GM19043 (cell line): ENCODE measurements around the gene CNN2.

Experiments
- ATAC-seq: cut with Tn5 transposase; IDR thresholded peaks from one replicate; pipeline ENCODE4 v1.9.1; 2021; ENCODE audit warnings: low read depth; ENCODE audit not compliant: unreplicated experiment

The CNN2 gene

GRCh38 chr19:1025960-1026782 is at the start of gene CNN2:
TSS of gene CNN2 (plus strand) at chr19:1026608. CDS start at chr19:1026662, 54 bp downstream.
- no peak for ATAC-seq

- ATAC-seq, result no peak
These were observed 49.3 kb upstream of the CNN2 start for GRCh38 chr19:977058-977464.

DNA sequence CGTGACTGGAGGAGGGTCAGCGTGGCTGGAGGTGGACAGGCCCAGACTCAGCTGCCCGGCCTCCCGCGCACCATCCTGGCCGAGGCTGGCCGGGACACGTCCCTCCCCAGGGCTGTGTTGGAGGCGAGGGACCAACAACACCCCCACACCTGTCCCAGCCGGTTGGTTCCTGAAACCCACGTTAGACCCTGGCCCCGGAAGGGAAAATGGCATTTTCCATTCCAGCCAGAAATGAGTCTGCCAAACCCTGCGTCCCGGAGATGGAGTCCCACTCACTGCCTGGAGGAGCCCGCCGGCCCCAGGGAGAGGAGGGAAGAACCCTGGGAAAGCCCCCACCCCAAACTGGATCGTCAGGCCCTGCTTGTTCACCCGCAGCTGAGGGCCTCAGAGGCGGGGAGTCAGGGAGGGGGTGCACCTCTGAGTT is 47.1 kb upstream of the CNN2 start:
- no peak for ATAC-seq

- ATAC-seq, result no peak
These were observed 46.0 kb upstream of the CNN2 start for GRCh38 chr19:980133-980998.

- ATAC-seq, result no peak
These were observed 43.7 kb upstream of the CNN2 start for GRCh38 chr19:982567-983170.

DNA sequence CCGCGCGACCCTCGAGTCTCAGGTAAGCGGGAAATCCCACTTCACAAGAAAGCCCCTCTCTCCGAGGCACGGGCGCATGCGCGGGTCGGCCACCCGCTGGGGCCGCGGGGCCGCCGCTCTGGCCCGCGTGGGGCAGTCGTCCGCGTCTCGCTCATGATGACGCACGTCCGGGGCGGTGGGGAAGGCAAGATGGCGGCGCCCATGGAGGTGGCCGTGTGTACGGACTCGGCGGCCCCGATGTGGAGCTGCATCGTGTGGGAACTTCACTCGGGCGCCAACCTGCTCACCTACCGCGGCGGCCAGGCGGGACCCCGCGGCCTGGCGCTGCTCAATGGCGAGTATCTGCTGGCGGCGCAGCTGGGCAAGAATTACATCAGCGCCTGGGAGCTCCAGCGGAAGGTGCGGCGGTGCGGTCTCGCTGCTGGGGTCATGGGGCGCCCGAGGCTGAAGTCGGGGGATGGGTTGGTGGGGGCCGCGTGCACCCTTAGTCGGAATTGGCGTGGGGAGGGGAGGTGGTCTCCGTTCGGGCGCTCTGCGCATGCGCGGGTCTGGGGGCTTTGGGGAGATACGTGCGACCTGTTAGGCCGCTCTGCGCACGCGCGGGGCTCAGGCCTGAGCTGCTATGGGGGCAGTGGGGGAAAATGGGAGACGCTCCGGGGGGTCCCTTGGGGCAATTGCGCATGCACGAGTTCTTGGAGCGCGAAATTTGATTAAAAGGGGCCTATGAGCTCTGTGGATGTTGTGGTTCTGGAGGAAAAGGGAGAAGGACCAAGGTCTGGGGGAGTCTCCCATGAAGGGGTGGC is 42.0 kb upstream of the CNN2 start, which contains the start of gene WDR18:
Gene WDR18 (plus strand): TSS at position 181 of the 803 bp plus-strand sequence. CDS start 9 bp downstream, at position 190.
- ATAC-seq, result peak; percentile 59

DNA sequence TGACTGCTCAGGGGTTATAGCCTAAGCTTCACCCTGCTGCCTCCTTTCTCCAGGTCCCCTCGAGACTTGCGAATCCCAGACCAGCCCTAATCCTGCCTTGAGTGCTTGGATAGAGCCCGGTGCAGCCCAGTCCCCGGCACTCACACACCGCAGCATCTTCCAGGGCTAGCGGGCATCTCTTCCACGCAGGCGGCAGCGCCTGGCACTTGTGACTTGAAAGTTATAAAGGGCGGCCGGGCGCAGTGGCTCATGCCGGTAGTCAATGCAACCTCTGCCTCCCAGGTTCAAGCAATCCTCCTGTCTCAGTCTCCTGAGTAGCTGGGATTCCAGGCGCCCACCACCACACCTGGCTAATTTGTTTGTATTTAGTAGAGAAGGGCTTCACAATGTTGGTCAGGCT is 40.3 kb upstream of the CNN2 start:
- ATAC-seq, result no peak

- no peak for ATAC-seq
These were observed 38.3 kb upstream of the CNN2 start for GRCh38 chr19:988081-988480.

DNA sequence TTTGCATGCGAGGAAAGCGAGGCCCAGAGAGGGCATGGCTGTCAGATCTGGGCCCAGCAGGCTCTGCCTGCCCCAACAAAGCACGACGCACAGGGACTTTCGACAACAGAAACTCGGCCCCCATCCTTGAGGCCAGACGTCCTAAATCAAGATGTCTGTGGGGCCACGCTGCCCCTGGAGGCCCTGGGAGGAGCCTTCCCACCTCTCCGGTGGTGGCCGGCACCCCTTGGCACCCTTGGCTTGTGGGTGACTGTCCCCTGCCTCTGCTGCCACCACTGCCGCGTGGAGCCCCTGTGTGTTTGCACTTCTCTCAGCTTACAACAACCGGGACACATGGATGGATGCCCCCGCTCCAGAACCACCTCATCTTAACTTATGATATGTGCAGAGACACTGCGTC is 37.9 kb upstream of the CNN2 start:
- ATAC-seq, result no peak

DNA sequence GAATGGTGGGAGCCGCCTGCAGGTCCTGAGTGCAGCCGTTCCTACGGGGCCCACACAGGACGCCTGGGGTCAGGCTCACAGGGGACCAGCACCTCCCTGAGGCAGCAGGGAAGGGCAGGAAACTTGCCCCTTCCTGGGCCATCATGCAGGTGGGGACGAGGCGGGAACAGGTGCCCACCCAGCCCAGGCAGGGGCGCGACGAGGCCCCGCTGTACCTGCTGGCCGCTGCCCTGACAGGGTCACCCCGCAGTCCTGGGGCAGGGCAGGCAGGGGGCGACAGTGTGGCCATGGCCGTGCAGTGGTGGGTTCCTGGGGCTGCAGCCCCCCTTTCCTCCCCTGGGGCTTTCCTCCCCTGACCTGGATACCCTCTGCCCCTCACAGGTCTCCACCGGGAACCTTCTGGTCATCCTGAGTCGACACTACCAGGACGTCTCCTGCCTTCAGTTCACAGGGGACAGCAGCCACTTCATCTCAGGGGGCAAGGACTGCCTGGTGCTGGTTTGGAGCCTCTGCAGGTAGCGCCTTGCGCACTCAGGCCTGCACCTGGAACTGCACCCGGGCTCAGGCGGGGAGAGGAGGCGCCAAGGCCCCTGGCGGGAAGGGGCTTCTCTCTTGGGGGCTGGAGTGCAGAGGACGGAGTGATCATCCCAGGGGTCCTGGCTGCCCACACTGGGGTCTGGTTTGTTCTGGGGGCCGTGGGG is 36.9 kb upstream of the CNN2 start:
- no peak for ATAC-seq

GRCh38 chr19:990119-990571 is 36.3 kb upstream of the CNN2 start:
- ATAC-seq, result no peak

GRCh38 chr19:990746-991145 is 35.7 kb upstream of the CNN2 start:
- no peak for ATAC-seq

DNA sequence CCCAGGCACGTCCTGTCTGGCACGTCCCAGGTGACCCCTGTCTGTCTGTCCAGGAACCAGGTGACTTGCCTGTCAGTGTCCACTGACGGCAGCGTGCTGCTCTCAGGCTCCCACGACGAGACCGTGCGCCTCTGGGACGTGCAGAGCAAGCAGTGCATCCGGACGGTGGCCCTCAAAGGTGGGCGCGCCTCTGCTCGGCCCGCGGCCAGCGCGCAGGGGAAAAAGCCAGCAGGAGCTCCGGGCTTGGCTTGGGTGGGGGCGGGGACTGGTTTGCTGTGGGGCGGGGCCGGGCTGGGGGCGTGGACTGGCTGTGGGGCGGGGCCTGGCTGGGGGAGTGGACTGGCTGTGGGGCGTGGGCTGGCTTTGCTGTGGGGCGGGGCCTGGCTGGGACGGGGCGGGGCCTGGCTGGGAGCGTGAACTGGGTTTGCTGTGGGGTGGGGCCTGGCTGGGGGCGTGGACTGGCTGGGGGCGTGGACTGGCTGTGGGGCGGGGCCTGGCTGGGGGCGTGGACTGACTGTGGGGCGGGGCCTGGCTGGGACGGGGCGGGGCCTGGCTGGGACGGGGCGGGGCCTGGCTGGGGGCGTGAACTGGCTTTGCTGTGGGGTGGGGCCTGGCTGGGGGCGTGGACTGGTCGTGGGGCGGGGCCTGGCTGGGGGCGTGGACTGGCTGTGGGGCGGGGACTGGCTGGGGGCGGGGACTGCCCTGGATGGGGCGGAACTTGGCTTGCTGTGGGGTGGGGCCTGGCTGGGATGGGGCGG is 35.1 kb upstream of the CNN2 start:
- ATAC-seq, result no peak

- ATAC-seq, result no peak
These were observed 34.3 kb upstream of the CNN2 start for GRCh38 chr19:991932-992669.

GRCh38 chr19:992670-993055 is 33.7 kb upstream of the CNN2 start:
- no peak for ATAC-seq

GRCh38 chr19:993361-993830 is 33.0 kb upstream of the CNN2 start:
- ATAC-seq, result no peak

GRCh38 chr19:993831-994393 is 32.5 kb upstream of the CNN2 start:
- ATAC-seq, result no peak

- no peak for ATAC-seq
These were observed 31.9 kb upstream of the CNN2 start for GRCh38 chr19:994516-994915.
